NB4 (cell line): Measurements from ENCODE around the gene CYP2B6.

ENCODE experiments used
- DNase-seq: peaks from one replicate; pipeline ENCODE4 v3.0.0; 2010; ENCODE audit warnings: low read depth
- H3K4me3 ChIP-seq: one replicate; pipeline ENCODE4 v1.5.1; 2011; ENCODE audit warnings: mild to moderate bottlenecking, low read depth, low read length, moderate library complexity
- CTCF ChIP-seq: IDR thresholded peaks from one replicate; pipeline ENCODE4 v1.5.1; 2012; ENCODE audit warnings: low read depth, low read length
- MAX ChIP-seq: IDR thresholded peaks from 2 replicates; pipeline ENCODE4 v1.6.1; 2011; ENCODE audit warnings: low read depth, low read length
- MYC ChIP-seq: IDR thresholded peaks from 2 replicates; pipeline ENCODE4 v1.6.1; 2011; ENCODE audit warnings: low read depth, low read length
- POLR2A ChIP-seq: IDR thresholded peaks from 2 replicates; pipeline ENCODE4 v1.6.1; 2011; ENCODE audit warnings: mild to moderate bottlenecking; ENCODE audit not compliant: insufficient read length; ENCODE audit errors: extremely low read depth

Gene CYP2B6

DNA sequence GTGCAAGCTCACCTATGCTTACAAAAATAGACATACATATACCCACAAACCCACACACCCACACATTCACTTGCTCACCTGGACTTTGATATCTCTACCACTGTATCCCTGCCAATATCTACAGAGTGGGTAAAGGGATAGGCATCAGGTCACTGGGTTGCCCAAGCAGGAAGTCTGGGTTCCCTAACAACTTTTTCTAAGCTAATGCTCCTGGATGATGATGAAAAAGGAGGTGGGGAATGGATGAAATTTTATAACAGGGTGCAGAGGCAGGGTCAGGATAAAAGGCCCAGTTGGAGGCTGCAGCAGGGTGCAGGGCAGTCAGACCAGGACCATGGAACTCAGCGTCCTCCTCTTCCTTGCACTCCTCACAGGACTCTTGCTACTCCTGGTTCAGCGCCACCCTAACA lies at the start of gene CYP2B6:
CYP2B6 (plus strand) TSS at position 311 of the 410 bp plus-strand sequence; CDS start at position 335, 24 bp downstream.
- no peak for DNase-seq
- no peak within 1 kb of the TSS for H3K4me3 ChIP-seq
- TF ChIP-seq CTCF: no peak
- no peak for TF ChIP-seq MAX
- TF ChIP-seq POLR2A: no peak
- TF ChIP-seq MYC: no peak

DNA sequence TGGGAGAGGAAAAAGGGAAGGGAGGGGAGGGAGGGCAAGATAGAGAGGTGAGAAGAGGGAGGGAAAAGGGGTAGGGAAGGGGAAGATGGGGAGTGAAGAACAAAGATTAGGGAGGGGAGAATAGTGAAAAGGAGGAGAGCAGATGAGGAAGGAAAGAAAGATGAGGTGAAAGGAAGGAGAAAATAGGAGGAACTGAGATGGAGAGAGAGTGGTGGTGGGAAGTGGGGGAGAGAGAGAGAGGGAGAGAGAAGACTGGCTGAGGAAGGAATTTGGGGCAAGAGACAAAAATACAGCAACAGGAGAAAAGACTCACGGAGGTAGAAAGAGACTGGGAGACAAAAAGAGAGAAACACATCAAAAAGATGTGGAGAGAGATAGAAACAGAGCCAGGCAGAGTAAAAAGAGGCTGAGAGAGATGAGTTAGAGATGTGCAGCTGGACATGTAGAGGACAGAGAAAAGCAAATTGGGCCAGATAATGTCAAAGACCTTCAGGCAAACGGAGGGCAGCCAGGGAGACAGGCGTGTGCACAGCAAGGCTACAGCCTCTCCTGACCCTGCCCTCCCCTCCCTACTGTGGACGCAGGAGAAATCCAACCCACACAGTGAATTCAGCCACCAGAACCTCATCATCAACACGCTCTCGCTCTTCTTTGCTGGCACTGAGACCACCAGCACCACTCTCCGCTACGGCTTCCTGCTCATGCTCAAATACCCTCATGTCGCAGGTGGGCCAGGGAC lies 49.4 kb upstream of the CYP2B6 start:
- no peak for DNase-seq
- no peak overlapping the region for H3K4me3 ChIP-seq
- TF ChIP-seq CTCF (no peak), MYC (no peak), MAX (no peak), POLR2A (no peak)

DNA sequence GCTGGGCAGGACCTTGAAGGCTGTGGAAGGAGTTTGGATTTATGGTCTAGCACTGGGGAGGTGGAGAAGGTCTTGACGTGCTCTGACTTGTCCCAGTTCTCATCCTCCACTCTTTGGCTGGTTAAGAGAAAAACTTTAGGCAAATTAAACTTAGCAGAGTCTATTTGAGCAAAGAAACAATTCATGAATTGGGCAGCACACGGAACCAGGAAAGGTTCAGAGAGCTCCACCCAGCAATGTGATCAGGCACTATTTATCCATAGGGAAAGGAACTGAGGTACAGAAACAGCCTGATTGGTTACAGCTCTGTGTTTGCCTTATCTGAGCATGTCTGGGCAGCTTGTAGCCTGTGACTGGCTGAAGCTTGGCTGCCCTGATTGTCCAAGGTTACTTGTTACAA lies 45.4 kb upstream of the CYP2B6 start:
- no peak overlapping the region for H3K4me3 ChIP-seq
- no peak for DNase-seq
- TF ChIP-seq CTCF: no peak
- TF ChIP-seq POLR2A: no peak
- no peak for TF ChIP-seq MAX
- TF ChIP-seq MYC: no peak

DNA sequence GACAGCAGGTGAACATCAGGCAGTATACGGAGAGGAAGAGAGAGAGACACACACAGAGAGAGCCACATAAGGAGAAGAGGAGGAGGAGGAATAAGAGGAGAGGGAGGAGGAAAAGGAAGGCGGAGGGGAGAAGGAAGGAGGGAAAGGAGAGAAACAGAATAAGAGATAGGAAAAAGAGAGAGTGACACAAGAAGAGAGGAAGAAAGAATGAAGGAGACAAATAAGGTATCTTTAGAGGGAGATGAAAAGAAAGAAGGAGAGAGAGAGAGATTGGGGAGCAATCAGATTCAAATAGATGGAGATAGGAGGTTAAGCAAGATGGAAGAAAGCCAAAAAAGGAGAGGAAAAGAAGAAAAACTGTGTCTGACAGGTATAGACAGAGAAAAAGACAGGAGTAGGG lies 44.0 kb upstream of the CYP2B6 start:
- DNase-seq: no peak
- H3K4me3 ChIP-seq: no peak overlapping the region
- no peak for TF ChIP-seq MYC
- no peak for TF ChIP-seq POLR2A
- TF ChIP-seq MAX: no peak
- TF ChIP-seq CTCF: no peak

DNA sequence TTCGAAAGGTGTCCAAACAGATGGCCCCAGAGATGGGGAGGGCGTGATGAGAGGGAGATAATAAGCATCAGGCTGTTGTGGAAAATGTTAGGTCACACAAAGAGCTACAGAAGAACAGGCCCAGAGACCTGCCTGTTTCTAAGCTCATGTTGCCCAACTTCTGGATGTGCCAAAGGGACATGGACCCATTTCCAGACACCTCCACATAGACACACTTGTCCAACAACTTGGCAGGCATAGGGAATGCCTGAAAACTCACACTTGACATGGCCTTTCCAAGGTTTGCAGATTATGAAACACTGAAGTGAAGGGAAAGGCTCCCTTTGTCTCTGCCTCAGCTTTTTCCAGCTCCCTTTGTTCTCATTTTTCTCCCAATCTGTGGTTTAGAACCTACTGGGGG lies 43.5 kb upstream of the CYP2B6 start:
- no peak for DNase-seq
- no peak overlapping the region for H3K4me3 ChIP-seq
- no peak for TF ChIP-seq CTCF
- no peak for TF ChIP-seq MAX
- TF ChIP-seq MYC: no peak
- TF ChIP-seq POLR2A: no peak
